NCI-H82 treated with DMSO at 0.1 percent for 48 hours (cell line): ENCODE data around the gene DROSHA.

Experiments
- DNase-seq: peaks from one replicate; lab custom pipeline; 2025; ENCODE audit not compliant: unreplicated experiment; lab: John Stamatoyannopoulos, UW

Gene DROSHA

DNA sequence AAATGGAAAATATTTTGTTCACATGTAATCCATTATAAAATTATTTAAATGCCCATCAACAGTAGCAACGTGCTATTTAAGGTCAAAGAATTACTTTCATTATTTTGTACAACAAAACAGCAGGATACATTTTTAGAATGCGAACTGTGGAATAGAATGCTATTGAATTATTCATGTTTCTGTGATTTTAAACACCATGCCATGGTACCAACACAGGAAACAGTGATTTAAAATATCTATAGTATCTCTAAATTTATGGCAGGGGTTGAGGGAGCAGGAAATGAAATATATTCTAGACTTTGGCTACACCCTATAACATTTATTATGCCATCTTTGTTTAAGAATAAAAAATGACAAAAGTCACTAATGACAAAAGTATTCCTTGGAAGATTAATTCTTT lies 62.4 kb downstream of the DROSHA start:
- no peak for DNase-seq

GRCh38 chr5:31465291-31465690 lies 66.6 kb downstream of the DROSHA start:
- DNase-seq: no peak

DNA sequence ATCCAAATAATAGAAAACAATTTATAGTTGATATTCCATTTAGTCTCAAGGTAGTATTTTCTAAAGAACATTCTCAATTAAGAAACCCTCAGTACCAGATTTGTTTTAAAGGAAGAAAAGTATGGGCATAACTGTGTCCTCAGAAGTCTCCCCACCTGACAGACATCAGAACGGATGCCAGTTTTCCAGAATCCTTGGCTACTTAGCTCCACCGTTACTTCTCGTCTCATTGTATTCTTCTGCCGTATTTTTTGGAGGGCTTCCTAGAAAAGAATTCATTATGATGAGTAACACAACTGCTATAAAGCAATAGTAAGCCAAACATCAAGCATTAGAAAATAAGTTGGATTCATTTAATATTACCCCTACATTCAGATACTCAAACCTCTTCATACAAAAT lies 67.8 kb downstream of the DROSHA start:
- DNase-seq: no peak

DNA sequence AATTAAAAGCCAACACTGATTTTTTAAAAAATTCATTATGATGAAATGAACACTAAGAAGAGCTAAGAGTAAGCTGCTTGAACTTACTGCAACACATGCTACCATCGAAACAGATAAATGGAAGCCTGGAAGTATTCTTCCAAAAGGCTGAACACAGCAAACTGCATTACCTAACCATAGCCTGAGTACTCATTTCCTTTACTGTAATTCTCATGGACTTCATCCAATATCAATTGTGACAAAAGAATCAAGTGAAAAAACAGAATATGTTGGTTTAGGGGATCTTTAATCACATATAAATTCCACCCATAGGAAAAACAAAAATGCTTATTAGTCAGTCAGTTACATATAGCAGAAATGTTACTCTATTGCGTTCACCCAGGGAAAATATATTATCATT lies 68.5 kb downstream of the DROSHA start:
- no peak for DNase-seq

DNA sequence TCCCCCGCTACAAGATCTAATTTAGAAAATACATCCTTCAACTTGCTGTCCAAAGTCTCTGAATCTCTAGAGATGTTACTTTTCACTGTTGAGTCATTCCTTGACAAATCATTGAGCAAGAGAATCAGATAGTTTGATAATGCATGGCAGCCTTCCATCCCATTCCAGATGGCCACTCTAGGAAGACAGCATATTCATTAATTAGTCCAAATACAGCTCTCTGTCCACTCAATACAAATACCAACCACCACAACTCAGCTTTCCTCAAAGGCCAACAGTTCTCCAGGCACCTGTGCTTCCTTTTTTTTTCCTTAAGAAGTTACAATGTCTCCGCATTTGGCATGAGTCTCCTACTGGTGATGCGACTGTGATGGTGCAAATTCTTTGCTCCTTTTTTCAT lies 72.3 kb downstream of the DROSHA start:
- no peak for DNase-seq

- DNase-seq: no peak
Observed at GRCh38 chr5:31455172-31455571, 76.7 kb downstream of the DROSHA start.

GRCh38 chr5:31453522-31453921 lies 78.4 kb downstream of the DROSHA start:
- DNase-seq: no peak

DNA sequence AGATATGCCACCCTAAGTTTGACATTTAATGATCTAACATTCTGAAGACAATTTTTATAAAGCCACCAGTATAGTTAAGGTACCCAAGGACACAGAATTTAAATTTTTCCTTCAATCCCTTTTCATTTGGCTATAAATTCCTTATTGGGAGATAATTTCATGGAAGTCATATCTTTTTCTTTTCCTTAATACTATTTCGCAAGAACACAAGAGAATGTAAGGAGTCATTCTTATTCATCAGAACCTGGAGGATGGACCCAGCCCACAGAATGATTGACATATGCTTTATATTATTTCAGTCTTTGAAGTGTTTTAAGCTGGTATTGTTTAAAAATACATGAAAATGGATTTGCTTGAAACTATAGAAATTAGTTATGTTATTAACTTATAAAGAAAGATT lies 79.6 kb downstream of the DROSHA start:
- no peak for DNase-seq

DNA sequence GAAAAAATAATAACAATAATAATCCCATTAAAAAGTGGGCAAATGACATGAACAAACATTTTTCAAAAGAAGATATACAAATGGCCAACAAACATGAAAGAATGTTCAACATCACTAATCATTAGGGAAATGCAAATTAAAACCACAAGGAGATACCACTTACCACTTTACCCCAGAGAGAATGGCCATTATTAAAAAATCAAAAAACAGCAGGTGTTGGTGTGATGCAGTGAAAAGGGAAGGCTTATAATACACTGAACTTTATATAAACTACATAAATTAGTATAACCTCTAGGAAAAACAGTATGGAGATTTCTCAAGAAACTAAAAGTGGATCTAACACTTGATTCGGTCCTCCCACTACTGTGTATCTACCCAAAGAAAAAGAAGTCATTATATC lies 81.9 kb downstream of the DROSHA start:
- no peak for DNase-seq

DNA sequence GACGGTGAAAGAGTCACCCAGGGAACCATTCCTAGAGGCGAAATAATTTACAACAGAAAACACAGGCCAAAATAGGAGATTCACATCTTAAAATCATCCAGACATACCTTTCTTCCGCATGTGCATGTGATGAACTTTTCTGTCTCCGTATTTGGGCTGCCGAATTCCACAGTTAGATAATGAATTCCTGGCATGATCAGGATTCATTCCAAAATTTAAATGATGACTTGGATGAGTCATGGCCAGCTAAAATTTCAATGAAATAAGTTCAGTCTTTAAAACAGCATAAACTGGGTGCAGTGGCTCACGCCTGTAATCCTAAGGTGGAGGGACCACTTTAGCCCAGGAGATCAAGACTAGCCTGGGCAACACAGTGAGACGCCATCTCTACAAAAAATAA lies 82.7 kb downstream of the DROSHA start:
- no peak for DNase-seq

DNA sequence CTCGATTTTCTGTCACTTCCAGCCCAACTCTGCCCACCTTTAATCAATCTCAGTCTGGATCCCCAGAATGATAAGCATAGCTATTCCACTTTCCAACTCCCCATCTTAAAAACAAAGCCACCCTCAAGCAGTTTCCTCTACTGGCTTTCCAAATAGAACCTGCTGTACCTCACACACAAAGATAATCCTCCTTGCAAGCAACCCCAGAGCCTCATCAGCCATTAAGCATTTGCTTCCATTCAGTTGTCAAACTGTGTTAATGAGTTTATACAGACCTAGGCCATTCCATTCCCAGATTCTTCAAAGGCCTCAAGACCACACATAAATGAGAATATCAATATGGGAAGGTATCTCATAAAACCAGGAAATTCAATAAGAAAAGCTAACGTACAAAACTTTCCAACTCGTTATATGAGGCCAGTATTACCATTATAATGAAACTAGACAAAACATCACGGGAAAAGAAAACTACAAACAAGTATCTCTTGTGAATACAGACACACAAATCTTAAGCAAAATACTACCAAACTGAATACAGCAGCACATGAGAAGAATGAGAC lies 86.8 kb downstream of the DROSHA start:
- DNase-seq: no peak

GRCh38 chr5:31443572-31443971 lies 88.3 kb downstream of the DROSHA start:
- no peak for DNase-seq

DNA sequence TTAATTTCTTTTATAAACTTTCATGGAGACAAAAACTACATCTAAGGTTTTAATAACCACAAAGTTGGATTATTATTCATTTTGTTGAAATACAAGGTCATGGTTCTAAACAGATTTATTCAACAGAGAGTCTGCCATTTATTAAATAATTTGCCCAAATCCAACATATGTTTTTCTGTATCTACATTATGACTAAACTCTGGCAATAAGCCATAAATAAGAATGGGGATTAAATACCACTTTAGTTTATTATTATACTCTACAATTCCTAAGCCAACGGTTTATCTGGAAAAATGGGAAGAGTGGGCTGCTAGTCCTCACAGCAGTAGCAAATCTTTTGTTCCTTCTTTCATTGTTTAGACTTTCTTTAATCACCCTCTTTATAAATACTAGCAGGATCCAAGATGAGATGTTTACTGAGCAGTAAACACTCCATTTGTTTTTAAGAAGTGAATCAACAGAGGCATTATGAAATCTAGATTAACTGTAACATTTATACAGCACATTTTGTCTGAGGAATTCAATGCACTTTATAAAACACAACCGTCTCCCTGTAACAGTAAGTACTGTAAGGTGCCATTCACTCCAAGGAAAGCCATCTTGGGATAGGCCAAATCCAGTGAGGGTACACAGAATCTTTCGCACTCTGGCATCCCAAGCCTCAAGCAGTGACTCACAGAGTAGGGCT lies 89.7 kb downstream of the DROSHA start:
- no peak for DNase-seq

DNA sequence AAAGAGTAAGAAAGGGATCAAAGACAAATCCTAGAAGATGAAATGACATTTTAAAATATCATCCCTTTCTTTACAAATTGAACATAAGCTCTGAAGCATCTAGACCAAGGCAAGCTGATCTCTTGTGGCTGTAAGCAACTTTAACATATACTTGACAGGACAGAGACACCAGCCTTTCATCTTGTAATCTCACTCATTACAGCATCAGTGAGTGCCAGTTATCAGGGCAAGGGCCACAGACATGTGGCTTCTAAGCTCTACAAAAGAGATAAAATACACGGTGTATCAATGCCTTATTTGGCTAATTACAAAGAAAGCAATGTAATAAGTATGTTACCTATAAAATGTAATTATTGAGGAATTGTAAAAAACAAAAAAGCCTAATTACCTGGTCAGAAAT lies 95.0 kb downstream of the DROSHA start:
- DNase-seq: no peak

GRCh38 chr5:31435730-31436129 lies 96.2 kb downstream of the DROSHA start:
- DNase-seq: no peak

DNA sequence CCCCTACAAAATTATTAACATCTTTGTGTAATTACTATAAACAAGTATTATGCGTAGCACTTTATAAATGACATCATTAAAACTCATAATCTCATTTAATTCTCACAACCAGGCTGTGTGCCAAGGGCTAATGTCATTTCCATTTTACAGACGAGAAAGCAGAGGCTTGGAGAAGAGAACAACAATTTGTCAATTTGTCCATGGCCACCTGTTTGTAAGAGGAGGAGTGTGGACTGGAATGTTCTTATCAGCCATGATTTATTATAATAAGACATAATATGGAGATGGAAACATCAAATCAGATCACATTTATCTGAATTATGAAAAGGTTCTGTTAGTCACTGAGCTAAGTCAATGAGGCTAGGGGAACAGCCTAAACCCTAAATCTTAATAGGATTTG lies 97.0 kb downstream of the DROSHA start:
- DNase-seq: no peak

DNA sequence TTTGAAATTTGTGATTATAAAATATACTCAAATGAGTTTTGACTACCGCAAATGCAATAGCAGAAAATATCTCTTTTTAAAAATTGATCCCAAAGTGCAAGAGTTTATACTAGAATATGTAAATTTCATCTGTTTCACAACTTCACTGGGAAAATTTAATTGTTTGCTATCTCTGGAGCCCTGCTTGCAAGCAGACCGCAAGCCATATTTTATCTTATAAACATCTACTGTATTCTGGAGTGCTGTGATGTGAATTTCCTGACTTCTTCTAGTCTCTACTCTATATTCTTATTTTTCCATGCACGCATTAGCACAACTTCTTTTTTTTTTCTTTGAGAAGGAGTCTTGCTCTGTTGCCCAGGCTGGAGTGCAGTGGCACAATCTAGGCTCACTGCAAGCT lies 98.7 kb downstream of the DROSHA start:
- no peak for DNase-seq

DNA sequence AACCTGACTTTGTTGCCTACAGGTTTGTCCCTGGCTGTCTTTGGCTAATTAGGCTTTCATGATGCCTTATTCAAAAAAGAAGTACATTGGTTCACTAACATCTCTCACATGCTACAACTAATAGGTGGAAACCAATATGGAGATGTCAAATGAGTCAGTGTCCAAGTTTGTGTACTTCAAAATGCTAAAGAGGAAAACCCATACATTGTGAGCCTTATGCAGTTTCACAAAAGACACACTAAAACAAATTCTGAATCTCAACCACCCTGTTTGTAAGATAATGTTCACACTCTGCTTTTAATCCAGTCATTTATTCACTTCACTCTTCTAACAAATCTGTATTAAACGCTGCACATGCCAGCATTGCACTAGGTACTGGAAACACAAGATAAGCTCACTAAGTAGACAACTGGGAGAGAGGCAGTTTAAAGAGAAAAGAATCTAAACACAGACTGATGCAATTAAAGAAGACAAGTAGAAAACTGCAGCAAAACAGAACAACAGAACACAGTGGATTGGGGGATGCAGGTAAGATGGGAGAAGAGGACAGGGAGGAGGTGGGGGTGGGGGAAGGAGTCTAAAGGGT lies 104.1 kb downstream of the DROSHA start:
- DNase-seq: no peak

- DNase-seq: no peak
Observed at GRCh38 chr5:31427013-31427723, 104.7 kb downstream of the DROSHA start.

GRCh38 chr5:31421806-31422586 lies 109.9 kb downstream of the DROSHA start:
- no peak for DNase-seq

GRCh38 chr5:31417512-31417911 lies 114.4 kb downstream of the DROSHA start:
- no peak for DNase-seq
